Activated T-cell treated with anti-CD3 and anti-CD28 coated beads, Interleukin-2, amount 50 U/mL, for 4 hours (primary cell): ENCODE results near the gene HAO2. TPM values are rescaled to one million over a fixed set of nuclear protein-coding genes. Genes with fewer than 3 reads are reported as not detected.

Source experiments
- ATAC-seq, 2 donors: fragments of 200-7000 bp; cut with Tn5 transposase; one replicate each; pipeline ENCODE4 v1.10.0; 2021
- DNase-seq: peaks from one replicate; pipeline ENCODE4 v3.0.0-alpha.2; 2020
- H3K27me3 Mint-ChIP-seq: one replicate; pipeline ENCODE4 v1.8.0; 2021; ENCODE audit warnings: low read depth, mixed read lengths
- H3K36me3 Mint-ChIP-seq: one replicate; pipeline ENCODE4 v1.8.0; 2022; ENCODE audit warnings: mixed read lengths; ENCODE audit not compliant: insufficient read depth
- H3K4me1 Mint-ChIP-seq: one replicate; pipeline ENCODE4 v1.8.0; 2021; ENCODE audit warnings: low read depth, mixed read lengths
- H3K4me3 Mint-ChIP-seq: one replicate; pipeline ENCODE4 v1.8.0; 2021; ENCODE audit warnings: mild to moderate bottlenecking, moderate library complexity, mixed read lengths
- H3K9me3 Mint-ChIP-seq: one replicate; pipeline ENCODE4 v1.8.0; 2021; ENCODE audit warnings: mixed read lengths
- total RNA-seq, 3 donors: library from RNA; stranded (reverse); gene quantifications; one replicate each; pipeline ENCODE4 v1.2.1, GENCODE V29; 2021

The HAO2 gene
- total RNA-seq, 3 donors from 2014 or later, result not detected

DNA sequence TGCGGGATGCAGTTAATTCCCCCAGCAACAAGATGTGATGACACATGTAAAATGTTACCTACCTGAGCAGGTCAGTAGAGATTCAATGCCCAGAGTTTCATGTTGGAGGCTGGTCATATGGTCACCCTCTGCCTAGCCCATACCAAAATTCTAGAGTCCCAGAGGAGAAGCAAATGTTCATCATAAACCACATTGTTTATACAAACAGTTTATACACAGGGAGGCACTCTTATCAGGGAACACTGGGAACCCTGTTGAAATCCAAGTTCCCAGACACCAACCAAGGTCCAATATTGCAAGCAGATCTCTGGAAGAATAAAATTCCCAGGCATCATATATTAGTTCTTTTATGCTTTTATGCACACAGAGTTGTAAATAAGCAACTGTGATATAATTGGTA lies 10.5 kb downstream of the HAO2 start:
- H3K4me1 Mint-ChIP-seq, result no peaks in the 10 kb centered on the region
- H3K36me3 Mint-ChIP-seq, result no peaks in the 10 kb centered on the region
- no peaks in the 10 kb centered on the region for H3K27me3 Mint-ChIP-seq
- H3K4me3 Mint-ChIP-seq, result no peak overlapping the region
- ATAC-seq (no peak), DNase-seq (no peak)
- peaks cover 8% of the 10 kb centered on the region for H3K9me3 Mint-ChIP-seq

DNA sequence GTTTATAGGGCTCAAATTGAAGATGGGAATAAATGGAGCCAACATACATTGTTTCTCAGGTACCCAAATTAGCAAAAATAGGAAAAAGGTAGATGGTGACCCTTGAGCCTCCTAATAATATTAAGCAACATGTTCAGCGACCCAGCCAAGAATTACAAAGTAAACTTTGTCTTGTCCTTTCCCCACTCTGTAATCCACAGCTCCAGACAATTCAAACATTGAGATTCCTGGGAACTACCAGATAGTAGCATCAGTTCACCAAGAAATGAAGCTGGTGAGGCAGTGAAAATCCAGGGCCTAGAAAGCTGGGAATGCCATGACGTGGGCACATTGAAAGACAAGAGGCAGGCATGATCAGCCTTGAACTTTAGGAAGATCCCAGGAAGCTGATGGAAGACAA lies 11.7 kb downstream of the HAO2 start:
- Mint-ChIP-seq H3K4me1 (no peaks in the 10 kb centered on the region), H3K36me3 (no peaks in the 10 kb centered on the region), H3K27me3 (no peaks in the 10 kb centered on the region), H3K9me3 (peaks cover 8% of the 10 kb centered on the region), H3K4me3 (no peak overlapping the region)
- ATAC-seq (no peak), DNase-seq (no peak)

DNA sequence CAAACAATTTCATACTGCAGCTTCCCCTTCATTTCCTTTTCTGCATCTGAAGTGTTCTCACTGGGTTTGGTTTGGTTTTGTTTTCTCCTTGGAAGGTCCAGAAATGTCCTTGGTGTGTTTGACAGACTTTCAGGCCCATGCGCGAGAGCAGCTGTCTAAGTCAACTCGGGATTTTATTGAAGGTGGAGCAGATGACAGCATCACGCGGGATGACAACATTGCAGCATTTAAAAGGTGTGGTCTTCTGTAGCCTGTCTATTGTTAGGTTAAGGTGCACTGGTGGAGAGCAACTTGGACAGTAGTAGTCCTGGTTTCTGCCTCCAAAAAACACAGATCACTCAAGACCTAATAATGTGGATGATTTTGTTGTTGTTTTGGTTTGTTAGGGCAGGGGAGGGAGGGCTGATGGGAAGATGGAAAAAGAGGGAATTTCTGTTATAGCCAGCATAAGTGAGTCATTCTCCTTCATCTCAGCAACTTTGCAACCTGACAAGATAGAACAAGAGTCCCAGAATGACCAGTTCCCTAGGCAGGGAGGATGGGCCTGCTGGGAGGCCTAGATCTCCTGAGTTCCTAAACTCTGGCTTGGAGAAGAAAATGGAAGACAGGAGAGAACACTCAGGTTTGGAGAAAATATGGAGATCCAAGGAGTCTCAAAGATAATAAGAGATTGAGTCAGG lies 12.5 kb downstream of the HAO2 start:
- Mint-ChIP-seq H3K36me3 (no peaks in the 10 kb centered on the region), H3K4me3 (no peak overlapping the region), H3K27me3 (no peaks in the 10 kb centered on the region), H3K4me1 (no peaks in the 10 kb centered on the region), H3K9me3 (peaks cover 8% of the 10 kb centered on the region)
- ATAC-seq, result no peak
- DNase-seq, result no peak

DNA sequence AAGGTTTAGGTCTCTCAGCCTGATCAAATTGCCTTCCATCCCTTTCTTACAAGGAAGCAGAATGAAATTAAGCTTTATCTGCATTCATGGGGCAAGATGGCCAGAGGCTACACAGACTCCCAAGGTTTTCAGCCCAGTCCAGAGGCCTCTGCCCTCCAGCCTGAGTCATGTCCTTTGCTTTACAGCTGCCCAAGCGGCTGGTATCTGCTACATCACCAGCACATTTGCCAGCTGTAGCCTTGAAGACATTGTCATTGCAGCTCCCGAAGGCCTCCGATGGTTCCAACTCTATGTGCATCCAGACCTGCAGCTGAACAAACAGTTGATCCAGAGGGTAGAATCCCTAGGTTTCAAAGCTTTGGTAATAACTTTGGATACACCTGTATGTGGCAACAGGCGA lies 16.0 kb downstream of the HAO2 start:
- Mint-ChIP-seq H3K4me1 (no peaks in the 10 kb centered on the region), H3K36me3 (no peaks in the 10 kb centered on the region)

GRCh38 chr1:119385650-119386049 lies 17.1 kb downstream of the HAO2 start:
- Mint-ChIP-seq H3K4me1 (no peaks in the 10 kb centered on the region), H3K4me3 (no peak overlapping the region), H3K9me3 (no peaks in the 10 kb centered on the region), H3K36me3 (no peaks in the 10 kb centered on the region), H3K27me3 (peaks cover 2% of the 10 kb centered on the region)
- ATAC-seq (no peak), DNase-seq (no peak)

More for the DNA sequence above, 16.0 kb downstream of the HAO2 start:
- Mint-ChIP-seq H3K4me3 (no peak overlapping the region), H3K27me3 (no peaks in the 10 kb centered on the region), H3K9me3 (peaks cover 3% of the 10 kb centered on the region)
- ATAC-seq, result no peak
- DNase-seq, result no peak

- Mint-ChIP-seq H3K9me3 (no peaks in the 10 kb centered on the region), H3K36me3 (no peaks in the 10 kb centered on the region), H3K4me1 (no peaks in the 10 kb centered on the region), H3K4me3 (no peak overlapping the region), H3K27me3 (peaks cover 2% of the 10 kb centered on the region)
- DNase-seq, result no peak
- ATAC-seq, result no peak
These were observed 19.3 kb downstream of the HAO2 start for GRCh38 chr1:119387858-119388257.

- H3K36me3 Mint-ChIP-seq, result no peaks in the 10 kb centered on the region
- no peak overlapping the region for H3K4me3 Mint-ChIP-seq
- no peaks in the 10 kb centered on the region for H3K9me3 Mint-ChIP-seq
- peaks cover 2% of the 10 kb centered on the region for H3K27me3 Mint-ChIP-seq
- ATAC-seq (no peak), DNase-seq (no peak)
- no peaks in the 10 kb centered on the region for H3K4me1 Mint-ChIP-seq
These were observed 19.9 kb downstream of the HAO2 start for GRCh38 chr1:119388450-119388849.

DNA sequence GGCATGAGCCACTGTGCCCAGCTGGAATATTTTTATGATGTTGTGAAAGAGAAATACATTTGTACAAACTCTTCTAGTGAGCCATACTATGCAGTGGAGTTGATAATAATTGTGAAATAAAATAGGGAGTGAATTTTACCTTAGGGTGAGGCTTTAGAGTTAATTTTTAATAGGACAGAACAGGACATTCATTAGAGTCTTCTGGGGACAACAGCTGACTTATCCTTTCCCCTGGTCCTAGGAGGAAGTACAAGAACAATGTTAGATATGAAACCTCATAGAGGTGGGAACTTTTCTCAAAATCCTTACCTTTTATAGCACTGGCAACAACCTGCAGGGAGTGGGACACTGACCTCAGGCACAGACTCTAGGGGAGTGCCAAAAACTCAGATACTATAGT lies 21.9 kb downstream of the HAO2 start:
- DNase-seq, result no peak
- ATAC-seq, result no peak
- Mint-ChIP-seq H3K4me1 (no peaks in the 10 kb centered on the region), H3K27me3 (peaks cover 5% of the 10 kb centered on the region), H3K9me3 (no peaks in the 10 kb centered on the region), H3K4me3 (no peak overlapping the region), H3K36me3 (no peaks in the 10 kb centered on the region)

GRCh38 chr1:119391749-119392148 lies 23.2 kb downstream of the HAO2 start:
- H3K4me1 Mint-ChIP-seq, result no peaks in the 10 kb centered on the region
- peaks cover 5% of the 10 kb centered on the region for H3K27me3 Mint-ChIP-seq
- no peaks in the 10 kb centered on the region for H3K9me3 Mint-ChIP-seq
- H3K36me3 Mint-ChIP-seq, result no peaks in the 10 kb centered on the region
- no peak for ATAC-seq
- no peak overlapping the region for H3K4me3 Mint-ChIP-seq
- no peak for DNase-seq

- no peak for ATAC-seq
- Mint-ChIP-seq H3K27me3 (peaks cover 5% of the 10 kb centered on the region), H3K4me3 (no peak overlapping the region), H3K4me1 (no peaks in the 10 kb centered on the region), H3K9me3 (no peaks in the 10 kb centered on the region), H3K36me3 (no peaks in the 10 kb centered on the region)
- no peak for DNase-seq
These were observed 25.5 kb downstream of the HAO2 start for GRCh38 chr1:119394085-119394484.

- Mint-ChIP-seq H3K4me1 (no peaks in the 10 kb centered on the region), H3K27me3 (peaks cover 2% of the 10 kb centered on the region), H3K9me3 (no peaks in the 10 kb centered on the region), H3K4me3 (no peak overlapping the region), H3K36me3 (no peaks in the 10 kb centered on the region)
- DNase-seq, result no peak
- ATAC-seq, result no peak
These were observed 28.4 kb downstream of the HAO2 start for GRCh38 chr1:119396982-119397381.

GRCh38 chr1:119397986-119398385 lies 29.4 kb downstream of the HAO2 start:
- Mint-ChIP-seq H3K36me3 (no peaks in the 10 kb centered on the region), H3K9me3 (no peaks in the 10 kb centered on the region), H3K27me3 (peaks cover 7% of the 10 kb centered on the region), H3K4me1 (no peaks in the 10 kb centered on the region), H3K4me3 (no peak overlapping the region)
- ATAC-seq, result no peak
- no peak for DNase-seq

DNA sequence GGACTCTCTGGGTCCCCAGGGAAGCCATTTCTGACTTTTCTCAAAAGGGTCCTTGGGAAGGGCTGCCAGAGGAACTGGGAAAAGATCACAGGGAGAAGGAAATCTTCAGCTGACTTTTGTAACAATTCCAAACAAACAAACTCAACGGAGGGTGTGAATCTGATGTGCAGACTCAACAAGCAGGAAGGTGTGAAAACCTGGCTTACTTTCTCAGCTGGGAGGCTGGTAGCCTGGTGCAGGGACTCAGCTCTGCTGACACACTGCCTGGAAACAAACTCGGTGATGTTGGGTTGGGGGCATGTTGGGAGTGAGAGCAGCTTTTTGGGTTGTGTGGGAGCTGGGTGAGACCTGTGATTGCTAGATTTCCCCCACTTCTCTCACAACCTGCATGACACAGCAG lies 36.2 kb downstream of the HAO2 start:
- H3K36me3 Mint-ChIP-seq, result no peaks in the 10 kb centered on the region
- peaks cover 15% of the 10 kb centered on the region for H3K27me3 Mint-ChIP-seq
- no peaks in the 10 kb centered on the region for H3K4me1 Mint-ChIP-seq
- ATAC-seq (no peak), DNase-seq (no peak)
- no peak overlapping the region for H3K4me3 Mint-ChIP-seq
- H3K9me3 Mint-ChIP-seq, result no peaks in the 10 kb centered on the region

DNA sequence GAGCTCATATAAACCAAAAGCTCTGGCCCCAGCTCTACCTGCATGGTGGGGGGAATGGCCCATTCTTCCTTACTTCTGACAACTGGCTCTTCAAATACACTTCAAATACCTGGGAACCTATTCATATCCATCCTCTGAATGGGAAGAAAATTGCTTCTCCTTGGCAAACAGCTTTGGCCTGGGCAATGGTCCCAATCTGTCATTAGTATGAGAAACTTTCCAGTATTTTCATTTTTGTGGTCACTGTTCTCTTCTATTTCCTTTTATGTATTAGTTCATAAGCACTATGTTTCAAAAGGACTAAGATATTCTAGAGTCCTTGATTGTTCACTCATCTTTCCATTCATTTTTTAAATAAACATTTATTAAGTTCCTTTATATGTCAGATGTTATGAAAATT lies 41.1 kb downstream of the HAO2 start:
- ATAC-seq (no peak), DNase-seq (no peak)
- no peak overlapping the region for H3K4me3 Mint-ChIP-seq

DNA sequence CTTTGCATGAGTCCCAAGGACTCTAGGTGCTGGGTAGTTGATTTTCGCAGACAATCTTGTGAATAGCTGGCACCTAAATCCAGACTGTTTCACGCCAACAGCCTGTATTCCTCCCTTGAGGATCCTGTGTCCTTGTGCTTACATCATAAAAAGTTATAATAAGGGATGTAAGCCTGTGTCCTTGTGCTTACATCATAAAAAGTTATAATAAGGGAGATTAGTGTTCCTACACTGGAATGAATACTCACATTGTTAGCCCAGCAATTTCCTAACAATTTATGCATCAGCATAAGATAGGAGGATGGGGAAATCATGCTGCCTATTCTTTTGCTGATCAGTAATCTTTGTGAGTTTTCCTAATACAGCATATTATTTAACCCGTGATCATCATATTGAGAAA lies 42.4 kb downstream of the HAO2 start:
- DNase-seq (no peak), ATAC-seq (no peak)
- Mint-ChIP-seq H3K27me3 (no peaks in the 10 kb centered on the region), H3K9me3 (no peaks in the 10 kb centered on the region), H3K4me1 (no peaks in the 10 kb centered on the region), H3K36me3 (no peaks in the 10 kb centered on the region), H3K4me3 (no peak overlapping the region)

More for the DNA sequence above, 41.1 kb downstream of the HAO2 start:
- no peaks in the 10 kb centered on the region for H3K36me3 Mint-ChIP-seq
- H3K27me3 Mint-ChIP-seq, result peaks cover 4% of the 10 kb centered on the region
- no peaks in the 10 kb centered on the region for H3K9me3 Mint-ChIP-seq
- no peaks in the 10 kb centered on the region for H3K4me1 Mint-ChIP-seq

DNA sequence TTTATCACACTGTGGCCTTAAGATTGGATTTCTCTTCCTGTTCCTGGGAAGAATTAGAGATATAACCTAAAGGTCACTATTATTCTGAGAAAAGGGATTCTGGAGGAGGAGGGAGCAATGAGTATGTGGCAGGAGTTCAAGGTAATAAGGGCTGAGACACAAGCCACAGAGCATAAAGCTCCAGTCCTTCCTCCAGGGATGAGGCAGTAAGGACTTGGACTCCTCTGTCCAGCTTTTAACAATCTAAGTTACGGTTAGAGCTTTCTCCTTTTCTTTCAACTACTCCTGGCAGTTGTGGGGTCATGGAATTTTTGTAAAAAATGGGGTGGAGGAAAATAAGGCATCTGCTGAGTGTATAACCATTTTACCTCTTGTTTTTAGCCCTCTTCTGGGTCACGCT lies 46.4 kb downstream of the HAO2 start, which contains the start of gene HSD3B2:
Gene HSD3B2, plus strand, starts transcription at position 201 of the 400 bp plus-strand sequence. CDS start 270 bp downstream, outside the sequence.
- no peak for ATAC-seq
- H3K4me3 Mint-ChIP-seq, result no peak within 1 kb of the TSS
- no peaks in the 10 kb centered on the region for H3K36me3 Mint-ChIP-seq
- no peaks in the 10 kb centered on the region for H3K9me3 Mint-ChIP-seq
- no peaks in the 10 kb centered on the region for H3K27me3 Mint-ChIP-seq
- DNase-seq, result no peak
- no peaks in the 10 kb centered on the region for H3K4me1 Mint-ChIP-seq
